ENCODE data around the gene RPL32. TPM values are rescaled to one million over a fixed set of nuclear protein-coding genes. Genes with fewer than 3 reads are reported as not detected.

Gene RPL32
- total RNA-seq, 1 donor from 2014 or later, result 1,479 TPM

GRCh38 chr3:12809435-12809834 is 31.9 kb downstream of the RPL32 start:
- H3K9ac ChIP-seq (ENCODE audit: low read length), result no peak overlapping the region
- H3K36me3 Mint-ChIP-seq (ENCODE audit: low read depth, unreplicated experiment), result peaks cover 11% of the 10 kb centered on the region
- H4K20me1 ChIP-seq (ENCODE audit: insufficient read depth, low read length), result no peaks in the 10 kb centered on the region
- peaks cover 9% of the 10 kb centered on the region for H3K27me3 Mint-ChIP-seq (ENCODE audit: low read depth, unreplicated experiment)
- H3K27me3 ChIP-seq (ENCODE audit: insufficient read depth, low read length), result no peaks in the 10 kb centered on the region
- H3K4me3 ChIP-seq (ENCODE audit: insufficient read depth, low read depth, low read length), result no peak overlapping the region
- no peaks in the 10 kb centered on the region for H3K9me3 Mint-ChIP-seq (ENCODE audit: unreplicated experiment)
- H3K4me3 Mint-ChIP-seq (ENCODE audit: unreplicated experiment), result peak overlapping the region; percentile 13
- DNase-seq (ENCODE audit: low read depth), result no peak
- H3K27ac Mint-ChIP-seq (ENCODE audit: unreplicated experiment), result no peak overlapping the region
- no peak for FAIRE-seq
- H3K27ac ChIP-seq (ENCODE audit: low read depth, low read length), result no peak overlapping the region
- TF ChIP-seq EZH2 (IDR thresholded peaks at IDR 0.05; ENCODE audit: insufficient read depth, low read length) (no peak), CTCF (IDR thresholded peaks at IDR 0.05; ENCODE audit: insufficient read depth, low read depth, low read length) (no peak)
- H3K4me1 ChIP-seq (ENCODE audit: insufficient read depth, low read length), result peaks cover 4% of the 10 kb centered on the region
- peak overlapping the region; percentile 70 for H2AFZ ChIP-seq (ENCODE audit: low read depth, low read length)
- peak overlapping the region; percentile 81 for H3K4me2 ChIP-seq (ENCODE audit: low read length)
- H3K4me1 Mint-ChIP-seq (ENCODE audit: low read depth, unreplicated experiment), result peaks cover 4% of the 10 kb centered on the region
- no peaks in the 10 kb centered on the region for H3K79me2 ChIP-seq (ENCODE audit: insufficient read depth, low read length)
- peaks cover 4% of the 10 kb centered on the region for H3K36me3 ChIP-seq (ENCODE audit: insufficient read depth, low read length)
- no peaks in the 10 kb centered on the region for H3K9me3 ChIP-seq (ENCODE audit: insufficient read depth, low read depth, low read length)

- no peaks in the 10 kb centered on the region for H3K9me3 ChIP-seq (ENCODE audit: insufficient read depth, low read depth, low read length)
- no peaks in the 10 kb centered on the region for H3K27me3 ChIP-seq (ENCODE audit: insufficient read depth, low read length)
- no peaks in the 10 kb centered on the region for H4K20me1 ChIP-seq (ENCODE audit: insufficient read depth, low read length)
- TF ChIP-seq EZH2 (IDR thresholded peaks at IDR 0.05; ENCODE audit: insufficient read depth, low read length), result no peak
- no peak for TF ChIP-seq CTCF (IDR thresholded peaks at IDR 0.05; ENCODE audit: insufficient read depth, low read depth, low read length)
- H3K4me1 ChIP-seq (ENCODE audit: insufficient read depth, low read length), result peaks cover 4% of the 10 kb centered on the region
- no peak overlapping the region for H3K4me2 ChIP-seq (ENCODE audit: low read length)
- DNase-seq (ENCODE audit: low read depth), result no peak
- H3K79me2 ChIP-seq (ENCODE audit: insufficient read depth, low read length), result no peaks in the 10 kb centered on the region
- Mint-ChIP-seq H3K27ac (ENCODE audit: unreplicated experiment) (no peak overlapping the region), H3K4me1 (ENCODE audit: low read depth, unreplicated experiment) (peaks cover 4% of the 10 kb centered on the region), H3K4me3 (ENCODE audit: unreplicated experiment) (no peak overlapping the region), H3K9me3 (ENCODE audit: unreplicated experiment) (no peaks in the 10 kb centered on the region), H3K36me3 (ENCODE audit: low read depth, unreplicated experiment) (peaks cover 12% of the 10 kb centered on the region), H3K27me3 (ENCODE audit: low read depth, unreplicated experiment) (peaks cover 9% of the 10 kb centered on the region)
- H3K9ac ChIP-seq (ENCODE audit: low read length), result no peak overlapping the region
- H2AFZ ChIP-seq (ENCODE audit: low read depth, low read length), result no peak overlapping the region
- H3K4me3 ChIP-seq (ENCODE audit: insufficient read depth, low read depth, low read length), result no peak overlapping the region
- H3K36me3 ChIP-seq (ENCODE audit: insufficient read depth, low read length), result peaks cover 6% of the 10 kb centered on the region
- no peak for FAIRE-seq
- no peak overlapping the region for H3K27ac ChIP-seq (ENCODE audit: low read depth, low read length)
These were observed 32.4 kb downstream of the RPL32 start for GRCh38 chr3:12809001-12809400.

GRCh38 chr3:12808587-12808986 is 32.8 kb downstream of the RPL32 start:
- H3K27ac Mint-ChIP-seq (ENCODE audit: unreplicated experiment), result no peak overlapping the region
- peaks cover 4% of the 10 kb centered on the region for H3K4me1 Mint-ChIP-seq (ENCODE audit: low read depth, unreplicated experiment)
- H3K36me3 Mint-ChIP-seq (ENCODE audit: low read depth, unreplicated experiment), result peaks cover 13% of the 10 kb centered on the region
- H3K27ac ChIP-seq (ENCODE audit: low read depth, low read length), result no peak overlapping the region
- H3K9me3 Mint-ChIP-seq (ENCODE audit: unreplicated experiment), result no peaks in the 10 kb centered on the region
- peak overlapping the region; percentile 66 for H3K4me3 Mint-ChIP-seq (ENCODE audit: unreplicated experiment)
- no peaks in the 10 kb centered on the region for H3K27me3 ChIP-seq (ENCODE audit: insufficient read depth, low read length)
- H3K9ac ChIP-seq (ENCODE audit: low read length), result no peak overlapping the region
- peaks cover 4% of the 10 kb centered on the region for H3K4me1 ChIP-seq (ENCODE audit: insufficient read depth, low read length)
- H3K9me3 ChIP-seq (ENCODE audit: insufficient read depth, low read depth, low read length), result no peaks in the 10 kb centered on the region
- H3K79me2 ChIP-seq (ENCODE audit: insufficient read depth, low read length), result no peaks in the 10 kb centered on the region
- H3K27me3 Mint-ChIP-seq (ENCODE audit: low read depth, unreplicated experiment), result peaks cover 9% of the 10 kb centered on the region
- H4K20me1 ChIP-seq (ENCODE audit: insufficient read depth, low read length), result no peaks in the 10 kb centered on the region
- H3K4me3 ChIP-seq (ENCODE audit: insufficient read depth, low read depth, low read length), result no peak overlapping the region
- TF ChIP-seq CTCF (IDR thresholded peaks at IDR 0.05; ENCODE audit: insufficient read depth, low read depth, low read length), result no peak
- TF ChIP-seq EZH2 (IDR thresholded peaks at IDR 0.05; ENCODE audit: insufficient read depth, low read length), result no peak
- FAIRE-seq, result no peak
- H3K36me3 ChIP-seq (ENCODE audit: insufficient read depth, low read length), result peaks cover 6% of the 10 kb centered on the region
- H3K4me2 ChIP-seq (ENCODE audit: low read length), result no peak overlapping the region
- H2AFZ ChIP-seq (ENCODE audit: low read depth, low read length), result no peak overlapping the region
- DNase-seq (ENCODE audit: low read depth), result no peak

Data from astrocyte (in vitro differentiated cells and primary cell).